Renal cortex interstitium (tissue), 11 donors: ENCODE measurements around the gene ATXN7L3. TPM values are rescaled to one million over a fixed set of nuclear protein-coding genes. Genes with fewer than 3 reads are reported as not detected.
A peak's percentile ranks its signal among the peaks of the same experiment; 100 is the strongest.

Experiments
- DNase-seq, 11 donors: peaks; one replicate each; pipeline ENCODE4 v3.0.0-alpha.2; 2013; ENCODE audit warnings: low read depth in 9 of 11, low spot score in 4 of 11; ENCODE audit errors: extremely low read depth in 1 of 11
- polyA plus RNA-seq, 3 donors: library from polyadenylated mRNA; unstranded; fragments of 120-200 nt; gene quantifications; one replicate each; pipeline ENCODE4 v1.2.1, GENCODE V29; 2013; ENCODE audit not compliant: insufficient read length in 3 of 3

ATXN7L3 gene
- polyA plus RNA-seq, 3 donors: 62.1 to 67.6 (median 63.3) TPM

- peak in 3 of 11 donors; percentile 35 to 49 (median 46) for DNase-seq
Observed at GRCh38 chr17:44220213-44221083, 20.8 kb upstream of the ATXN7L3 start.

- DNase-seq: peak in 5 of 11 donors; percentile 65 to 76 (median 71)
Observed at GRCh38 chr17:44219616-44220212, 20.0 kb upstream of the ATXN7L3 start, which contains the start of gene UBTF. Gene UBTF (minus strand): TSS chr17:44219675. CDS start chr17:44218229, 1,446 bp downstream.

GRCh38 chr17:44219108-44219615 is 19.5 kb upstream of the ATXN7L3 start:
- peak in 4 of 11 donors; percentile 57 to 67 (median 60) for DNase-seq

GRCh38 chr17:44218344-44219107 is 18.8 kb upstream of the ATXN7L3 start:
- DNase-seq: peak in 8 of 11 donors; percentile 80 to 89 (median 85)

- no peak for DNase-seq
Observed at GRCh38 chr17:44217738-44218343, 18.2 kb upstream of the ATXN7L3 start.

- no peak for DNase-seq
Observed at GRCh38 chr17:44216694-44217093, 17.0 kb upstream of the ATXN7L3 start.

GRCh38 chr17:44216173-44216572 is 16.5 kb upstream of the ATXN7L3 start:
- no peak for DNase-seq

GRCh38 chr17:44214896-44215295 is 15.2 kb upstream of the ATXN7L3 start:
- no peak for DNase-seq

GRCh38 chr17:44214230-44214494 is 14.5 kb upstream of the ATXN7L3 start:
- no peak for DNase-seq

- DNase-seq: no peak
Observed at GRCh38 chr17:44213403-44214229, 13.9 kb upstream of the ATXN7L3 start.

GRCh38 chr17:44212507-44213402 is 13.1 kb upstream of the ATXN7L3 start:
- no peak for DNase-seq

GRCh38 chr17:44211281-44212265 is 11.9 kb upstream of the ATXN7L3 start:
- no peak for DNase-seq

GRCh38 chr17:44210342-44211192 is 10.9 kb upstream of the ATXN7L3 start:
- peak in 5 of 11 donors; percentile 28 to 76 (median 73) for DNase-seq

- DNase-seq: no peak
Observed at GRCh38 chr17:44209786-44210341, 10.2 kb upstream of the ATXN7L3 start.

- DNase-seq: no peak
Observed at GRCh38 chr17:44207743-44208142, 8.1 kb upstream of the ATXN7L3 start.
